ENCODE results near the gene TRAPPC11. TPM values are rescaled to one million over a fixed set of nuclear protein-coding genes. Genes with fewer than 3 reads are reported as not detected.

Gene TRAPPC11
- total and polyA plus RNA-seq, 9 of the 15 experiments (the other 6 are each of a cell fraction or from before 2014, with no cell fraction given) = 11.6 to 49.0 (median 28.7) TPM

- CTCF ChIA-PET (ENCODE audit: low intra/inter-chr PET ratio) = interaction anchor here (0.6 kb wide), 1 partner anchor 1818 kb away, joined by 4 read pairs; no protein-coding TSS in a partner anchor
These were observed 21.6 kb upstream of the TRAPPC11 start for GRCh38 chr4:183637461-183637860.

More at GRCh38 chr4:183637461-183637860, 21.6 kb upstream of the TRAPPC11 start:
- TF ChIP-seq, protein P1, sequence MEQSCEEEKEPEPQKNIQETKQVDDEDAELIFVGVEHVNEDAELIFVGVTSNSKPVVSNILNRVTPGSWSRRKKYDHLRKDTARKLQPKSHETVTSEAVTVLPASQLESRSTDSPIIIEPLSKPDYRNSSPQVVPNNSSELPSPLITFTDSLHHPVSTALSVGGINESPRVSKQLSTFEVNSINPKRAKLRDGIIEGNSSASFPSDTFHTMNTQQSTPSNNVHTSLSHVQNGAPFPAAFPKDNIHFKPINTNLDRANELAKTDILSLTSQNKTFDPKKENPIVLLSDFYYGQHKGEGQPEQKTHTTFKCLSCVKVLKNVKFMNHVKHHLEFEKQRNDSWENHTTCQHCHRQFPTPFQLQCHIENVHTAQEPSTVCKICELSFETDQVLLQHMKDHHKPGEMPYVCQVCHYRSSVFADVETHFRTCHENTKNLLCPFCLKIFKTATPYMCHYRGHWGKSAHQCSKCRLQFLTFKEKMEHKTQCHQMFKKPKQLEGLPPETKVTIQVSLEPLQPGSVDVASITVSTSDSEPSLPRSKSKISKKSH (CRISPR knock-in tag; IDR thresholded peaks at IDR 0.05) = no peak
- TF ChIP-seq FIP1L1 (IDR thresholded peaks at IDR 0.05; ENCODE audit: low read depth, low read length, poor library complexity, severe bottlenecking) = no peak
- TF ChIP-seq ZNF766 (CRISPR knock-in tag; conservative IDR thresholded peaks at IDR 0.05) = no peak
- TF ChIP-seq THRAP3 (IDR thresholded peaks at IDR 0.05; ENCODE audit: borderline replicate concordance) = no peak
- no peak for TF ChIP-seq KLF1 (tag; IDR thresholded peaks at IDR 0.05)
- TF ChIP-seq ARNT (IDR thresholded peaks at IDR 0.05) = no peak
- no peak for TF ChIP-seq HNRNPK (IDR thresholded peaks at IDR 0.05; ENCODE audit: low read depth, low read length, poor library complexity, severe bottlenecking)
- no peak for TF ChIP-seq ZNF184 (CRISPR knock-in tag; IDR thresholded peaks at IDR 0.05)
- no peak for TF ChIP-seq ZFP36 (IDR thresholded peaks at IDR 0.05; ENCODE audit: low read depth, low read length, partially characterized antibody)
- no peak for TF ChIP-seq COPS2 (conservative IDR thresholded peaks at IDR 0.05)
- no peak for TF ChIP-seq HOMEZ (CRISPR knock-in tag; IDR thresholded peaks at IDR 0.05)
- TF ChIP-seq SETDB1 (IDR thresholded peaks at IDR 0.05; ENCODE audit: low read length) = no peak
- no peak for TF ChIP-seq NFIC (IDR thresholded peaks at IDR 0.05)
- TF ChIP-seq ZNF717 (CRISPR knock-in tag; IDR thresholded peaks at IDR 0.05) = no peak
- TF ChIP-seq, protein P2, sequence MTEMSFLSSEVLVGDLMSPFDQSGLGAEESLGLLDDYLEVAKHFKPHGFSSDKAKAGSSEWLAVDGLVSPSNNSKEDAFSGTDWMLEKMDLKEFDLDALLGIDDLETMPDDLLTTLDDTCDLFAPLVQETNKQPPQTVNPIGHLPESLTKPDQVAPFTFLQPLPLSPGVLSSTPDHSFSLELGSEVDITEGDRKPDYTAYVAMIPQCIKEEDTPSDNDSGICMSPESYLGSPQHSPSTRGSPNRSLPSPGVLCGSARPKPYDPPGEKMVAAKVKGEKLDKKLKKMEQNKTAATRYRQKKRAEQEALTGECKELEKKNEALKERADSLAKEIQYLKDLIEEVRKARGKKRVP (CRISPR knock-in tag; IDR thresholded peaks at IDR 0.05) = no peak
- no peak for TF ChIP-seq MCM5 (IDR thresholded peaks at IDR 0.05; ENCODE audit: low read depth)
- TF ChIP-seq TEAD4 (IDR thresholded peaks at IDR 0.05; ENCODE audit: low read length) = no peak
- no peak for TF ChIP-seq TEAD4 (CRISPR knock-in tag; IDR thresholded peaks at IDR 0.05; ENCODE audit: borderline replicate concordance)
- TF ChIP-seq TSC22D4 (tag; IDR thresholded peaks at IDR 0.05) = no peak
- in situ Hi-C loops (cut with MboI) (no loop called here), intact Hi-C loops (cut with micrococcal nuclease) (no loop called here)
- no peak for FAIRE-seq
- Histone ChIP-seq H3K4me1 (replicated peaks in 1 of 2; ENCODE audit: control insufficient read depth in 2 of 2, insufficient read depth in 2 of 2, low read length in 2 of 2) (peaks cover 5 to 6% of the 10 kb centered on the region in 2 experiments; a peak in 3 of 5 replicates), H3K4me3 (no peak overlapping the region), H4K20me1 (replicated peaks; ENCODE audit: control insufficient read depth, insufficient read depth, low read length) (no peaks in the 10 kb centered on the region), H3K9me1 (ENCODE audit: control insufficient read depth, insufficient read depth, low read length) (peaks cover 4% of the 10 kb centered on the region), H3K27ac (ENCODE audit: extremely low read depth, low read depth, low read length) (no peak overlapping the region), H3K79me2 (ENCODE audit: control insufficient read depth, insufficient read depth, low read length) (no peaks in the 10 kb centered on the region), H3K36me3 (ENCODE audit: control insufficient read depth, insufficient read depth, low read length) (peaks cover 6% of the 10 kb centered on the region; the same call in 1 of the 3 replicates), H3K4me2 (ENCODE audit: insufficient read depth, low read length) (no peak overlapping the region), H2AFZ (ENCODE audit: low read depth, low read length) (no peak overlapping the region), H3K27me3 (ENCODE audit: control insufficient read depth in 2 of 2, insufficient read depth in 2 of 2, low read length in 2 of 2) (no peaks in the 10 kb centered on the region), H3K9me3 (replicated peaks; ENCODE audit: control insufficient read depth, insufficient read depth, low read depth, low read length) (no peaks in the 10 kb centered on the region), H3K9ac (ENCODE audit: insufficient read depth in 1 of 2, low read depth in 2 of 2, low read length in 2 of 2) (no peak overlapping the region)
- DNase-seq (ENCODE audit: extremely low read depth in 1 of 4, low spot score in 3 of 4) = no peak
- 18% methylated on average over 3 of the region's 3 CpGs for WGBS (ENCODE audit: insufficient coverage, low coverage, missing lambda C conversion rate)
- ATAC-seq = no peak
- BruUV-seq (replicated peaks) = no TSS peak
- POLR2A ChIA-PET = interaction anchor here (1.1 kb wide), 1 partner anchor 10 kb away, joined by 3 read pairs; no protein-coding TSS in a partner anchor
